Measurements from ENCODE around the gene ASTL.

The ASTL gene

GRCh38 chr2:96109931-96110511, 28.3 kb downstream of the ASTL start:
- no peak overlapping the region for H3K4me3 ChIP-seq (ENCODE audit: control insufficient read depth, low read depth, low read length)
- no peak for DNase-seq (ENCODE audit: low read depth)
- TF ChIP-seq CTCF (IDR thresholded peaks at IDR 0.05; ENCODE audit: control insufficient read depth, insufficient read depth, low read depth, low read length, missing control alignments) = no peak

- H3K4me3 ChIP-seq (ENCODE audit: control insufficient read depth, low read depth, low read length) = no peak overlapping the region
- no peak for DNase-seq (ENCODE audit: low read depth)
- no peak for TF ChIP-seq CTCF (IDR thresholded peaks at IDR 0.05; ENCODE audit: control insufficient read depth, insufficient read depth, low read depth, low read length, missing control alignments)
These were observed 29.0 kb downstream of the ASTL start for GRCh38 chr2:96109361-96109680.

DNA sequence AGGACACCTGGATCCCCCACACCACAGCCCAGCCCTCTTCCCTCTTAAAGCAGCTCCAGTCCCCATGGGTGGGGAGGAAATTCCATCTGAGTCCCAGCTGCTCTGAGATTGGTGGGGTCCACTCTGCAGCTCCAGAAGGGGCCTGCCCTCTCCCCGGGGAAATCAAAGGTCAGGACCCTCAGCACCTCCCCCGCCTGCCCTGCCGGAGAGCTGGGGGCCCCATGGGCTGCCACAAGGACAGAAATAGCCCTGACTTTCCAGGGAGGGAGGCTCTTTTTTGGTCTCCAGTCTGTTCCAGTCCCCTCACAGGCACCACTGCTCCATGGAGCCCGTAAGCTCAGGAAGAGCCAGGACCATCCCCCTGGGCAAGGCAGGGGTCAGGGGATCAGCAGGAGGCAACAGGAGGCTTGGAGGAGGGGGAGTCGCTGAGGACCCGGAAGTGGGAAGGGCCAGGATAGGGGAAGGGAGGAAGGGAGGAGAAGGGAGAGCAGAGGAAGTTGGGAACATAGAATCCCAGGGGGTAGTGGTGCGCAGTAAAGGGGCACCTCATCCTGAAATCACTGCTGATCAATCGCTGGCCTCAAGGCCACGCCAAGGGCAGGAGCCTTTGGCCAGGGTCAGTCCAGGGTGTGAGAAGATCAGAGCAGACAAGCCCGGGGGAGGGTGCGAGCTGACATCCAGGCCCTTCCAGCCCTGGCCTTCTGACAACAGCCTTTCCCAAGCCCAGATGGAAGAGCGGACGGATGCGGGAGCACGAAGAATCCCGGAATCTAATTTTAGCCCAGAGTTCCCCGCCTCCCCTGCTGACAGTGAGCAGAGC, 29.6 kb downstream of the ASTL start:
- no peak overlapping the region for H3K4me3 ChIP-seq (ENCODE audit: control insufficient read depth, low read depth, low read length)
- TF ChIP-seq CTCF (IDR thresholded peaks at IDR 0.05; ENCODE audit: control insufficient read depth, insufficient read depth, low read depth, low read length, missing control alignments) = no peak
- DNase-seq (ENCODE audit: low read depth) = no peak

- no peak for DNase-seq (ENCODE audit: low read depth)
- H3K4me3 ChIP-seq (ENCODE audit: control insufficient read depth, low read depth, low read length) = no peak overlapping the region
- no peak for TF ChIP-seq CTCF (IDR thresholded peaks at IDR 0.05; ENCODE audit: control insufficient read depth, insufficient read depth, low read depth, low read length, missing control alignments)
These were observed 30.2 kb downstream of the ASTL start for GRCh38 chr2:96108151-96108540.

GRCh38 chr2:96107708-96108065, 30.6 kb downstream of the ASTL start:
- H3K4me3 ChIP-seq (ENCODE audit: control insufficient read depth, low read depth, low read length) = no peak overlapping the region
- TF ChIP-seq CTCF (IDR thresholded peaks at IDR 0.05; ENCODE audit: control insufficient read depth, insufficient read depth, low read depth, low read length, missing control alignments) = no peak
- DNase-seq (ENCODE audit: low read depth) = no peak

GRCh38 chr2:96106991-96107707, 31.2 kb downstream of the ASTL start:
- TF ChIP-seq CTCF (IDR thresholded peaks at IDR 0.05; ENCODE audit: control insufficient read depth, insufficient read depth, low read depth, low read length, missing control alignments) = no peak
- DNase-seq (ENCODE audit: low read depth) = no peak
- no peak overlapping the region for H3K4me3 ChIP-seq (ENCODE audit: control insufficient read depth, low read depth, low read length)

All from AG09309 (cell line).